ENCODE results near the gene YBX3.

GRCh38 chr12:10747730-10748129, 24.6 kb upstream of the YBX3 start:
- TF ChIP-seq, protein P1, sequence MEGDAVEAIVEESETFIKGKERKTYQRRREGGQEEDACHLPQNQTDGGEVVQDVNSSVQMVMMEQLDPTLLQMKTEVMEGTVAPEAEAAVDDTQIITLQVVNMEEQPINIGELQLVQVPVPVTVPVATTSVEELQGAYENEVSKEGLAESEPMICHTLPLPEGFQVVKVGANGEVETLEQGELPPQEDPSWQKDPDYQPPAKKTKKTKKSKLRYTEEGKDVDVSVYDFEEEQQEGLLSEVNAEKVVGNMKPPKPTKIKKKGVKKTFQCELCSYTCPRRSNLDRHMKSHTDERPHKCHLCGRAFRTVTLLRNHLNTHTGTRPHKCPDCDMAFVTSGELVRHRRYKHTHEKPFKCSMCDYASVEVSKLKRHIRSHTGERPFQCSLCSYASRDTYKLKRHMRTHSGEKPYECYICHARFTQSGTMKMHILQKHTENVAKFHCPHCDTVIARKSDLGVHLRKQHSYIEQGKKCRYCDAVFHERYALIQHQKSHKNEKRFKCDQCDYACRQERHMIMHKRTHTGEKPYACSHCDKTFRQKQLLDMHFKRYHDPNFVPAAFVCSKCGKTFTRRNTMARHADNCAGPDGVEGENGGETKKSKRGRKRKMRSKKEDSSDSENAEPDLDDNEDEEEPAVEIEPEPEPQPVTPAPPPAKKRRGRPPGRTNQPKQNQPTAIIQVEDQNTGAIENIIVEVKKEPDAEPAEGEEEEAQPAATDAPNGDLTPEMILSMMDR (IDR thresholded peaks at IDR 0.05), result no peak
- no peak for TF ChIP-seq POLR2AphosphoS5 (IDR thresholded peaks at IDR 0.05)
